PFSK-1 (cell line): ENCODE results near the gene SREBF1.

Experiments
- FOXP2 ChIP-seq: optimal IDR thresholded peaks from 2 replicates; pipeline ENCODE3; 2011; ENCODE audit warnings: borderline replicate concordance, control low read depth, inconsistent platforms; ENCODE audit not compliant: insufficient read depth; ENCODE audit errors: extremely low read length, extremely low read depth
- POLR2AphosphoS5 ChIP-seq: IDR thresholded peaks from 2 replicates; pipeline ENCODE4 v1.6.1; 2012; ENCODE audit warnings: low read depth, mild to moderate bottlenecking, control low read depth, low read length, moderate library complexity
- SIN3A ChIP-seq: IDR thresholded peaks from 2 replicates; pipeline ENCODE4 v1.6.1; 2012; ENCODE audit warnings: mild to moderate bottlenecking, low read length, moderate library complexity, borderline replicate concordance; ENCODE audit not compliant: insufficient read depth
- TAF1 ChIP-seq: IDR thresholded peaks from 2 replicates; pipeline ENCODE4 v1.6.1; 2012; ENCODE audit warnings: low read length, control low read depth, borderline replicate concordance; ENCODE audit not compliant: insufficient read depth
- TF ChIP-seq, protein P1 (sequence below), 2 experiments: IDR thresholded peaks; 2 replicates each; pipeline versions ENCODE4 v1.6.1 to v1.8.0; 2011 to 2012; ENCODE audit warnings: low read depth in 2 of 2, low read length in 2 of 2, control low read depth in 1 of 2, inconsistent platforms in 1 of 2, mild to moderate bottlenecking in 1 of 2, moderate library complexity in 1 of 2; ENCODE audit not compliant: insufficient read depth in 1 of 2

Gene SREBF1

DNA sequence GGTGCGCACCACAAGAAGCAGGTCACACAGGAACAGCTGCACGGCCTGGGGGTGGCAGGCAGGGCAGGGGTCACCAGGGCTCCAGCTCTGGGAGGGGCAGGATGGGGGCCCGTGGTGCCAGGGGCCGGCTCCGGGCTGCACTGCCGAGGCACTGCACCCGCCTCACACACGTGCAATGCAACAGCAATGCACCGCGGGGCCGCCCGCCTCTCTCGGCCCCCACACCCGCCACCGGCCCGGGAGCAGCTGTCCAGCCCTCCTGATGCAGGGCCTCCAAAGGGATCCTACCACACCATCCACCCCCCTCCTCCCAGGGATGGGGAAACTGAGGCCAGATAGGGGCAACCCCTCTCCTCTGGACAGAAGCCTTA lies 23.1 kb downstream of the SREBF1 start:
- TF ChIP-seq FOXP2 (no peak), SIN3A (no peak), POLR2AphosphoS5 (no peak), TAF1 (no peak)
- TF ChIP-seq, protein P1, sequence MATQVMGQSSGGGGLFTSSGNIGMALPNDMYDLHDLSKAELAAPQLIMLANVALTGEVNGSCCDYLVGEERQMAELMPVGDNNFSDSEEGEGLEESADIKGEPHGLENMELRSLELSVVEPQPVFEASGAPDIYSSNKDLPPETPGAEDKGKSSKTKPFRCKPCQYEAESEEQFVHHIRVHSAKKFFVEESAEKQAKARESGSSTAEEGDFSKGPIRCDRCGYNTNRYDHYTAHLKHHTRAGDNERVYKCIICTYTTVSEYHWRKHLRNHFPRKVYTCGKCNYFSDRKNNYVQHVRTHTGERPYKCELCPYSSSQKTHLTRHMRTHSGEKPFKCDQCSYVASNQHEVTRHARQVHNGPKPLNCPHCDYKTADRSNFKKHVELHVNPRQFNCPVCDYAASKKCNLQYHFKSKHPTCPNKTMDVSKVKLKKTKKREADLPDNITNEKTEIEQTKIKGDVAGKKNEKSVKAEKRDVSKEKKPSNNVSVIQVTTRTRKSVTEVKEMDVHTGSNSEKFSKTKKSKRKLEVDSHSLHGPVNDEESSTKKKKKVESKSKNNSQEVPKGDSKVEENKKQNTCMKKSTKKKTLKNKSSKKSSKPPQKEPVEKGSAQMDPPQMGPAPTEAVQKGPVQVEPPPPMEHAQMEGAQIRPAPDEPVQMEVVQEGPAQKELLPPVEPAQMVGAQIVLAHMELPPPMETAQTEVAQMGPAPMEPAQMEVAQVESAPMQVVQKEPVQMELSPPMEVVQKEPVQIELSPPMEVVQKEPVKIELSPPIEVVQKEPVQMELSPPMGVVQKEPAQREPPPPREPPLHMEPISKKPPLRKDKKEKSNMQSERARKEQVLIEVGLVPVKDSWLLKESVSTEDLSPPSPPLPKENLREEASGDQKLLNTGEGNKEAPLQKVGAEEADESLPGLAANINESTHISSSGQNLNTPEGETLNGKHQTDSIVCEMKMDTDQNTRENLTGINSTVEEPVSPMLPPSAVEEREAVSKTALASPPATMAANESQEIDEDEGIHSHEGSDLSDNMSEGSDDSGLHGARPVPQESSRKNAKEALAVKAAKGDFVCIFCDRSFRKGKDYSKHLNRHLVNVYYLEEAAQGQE (IDR thresholded peaks at IDR 0.05; ENCODE audit: insufficient read depth in 1 of 2, low read depth in 2 of 2, low read length in 2 of 2), result no peak

DNA sequence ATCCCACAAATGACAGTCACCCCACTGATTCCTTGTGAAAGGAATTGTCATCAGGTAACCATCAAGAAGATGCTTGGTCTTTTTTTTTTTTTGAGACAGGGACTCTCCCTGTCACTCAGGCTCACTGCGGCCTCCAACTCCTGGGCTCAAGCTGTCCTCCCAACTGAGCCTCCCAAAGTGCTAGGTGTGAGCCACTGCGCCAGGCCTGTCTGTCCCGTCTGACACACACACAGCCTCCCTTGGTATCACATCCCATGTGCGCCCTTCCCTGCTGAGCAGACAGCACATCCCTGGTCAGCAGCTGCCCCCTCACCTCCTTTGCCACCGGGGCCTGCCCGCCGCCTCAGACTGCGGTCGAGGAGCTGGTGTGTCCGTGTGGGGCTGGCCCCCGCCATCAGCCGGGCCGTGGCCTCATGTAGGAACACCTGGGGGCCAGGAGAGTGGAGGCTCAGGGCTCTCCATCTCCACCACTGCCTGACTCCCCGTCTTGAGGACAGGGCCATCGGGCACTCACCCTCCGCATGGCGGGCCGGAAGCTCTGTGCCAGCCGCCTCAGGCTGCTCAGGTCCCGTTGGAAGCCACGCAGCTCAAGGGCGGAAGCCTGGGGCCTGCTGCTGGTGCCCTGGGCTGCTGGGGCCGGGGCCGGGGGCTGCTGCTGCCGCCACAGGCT lies 23.6 kb downstream of the SREBF1 start:
- TF ChIP-seq POLR2AphosphoS5 (no peak; the same call in 1 of the 2 replicates), FOXP2 (no peak)

DNA sequence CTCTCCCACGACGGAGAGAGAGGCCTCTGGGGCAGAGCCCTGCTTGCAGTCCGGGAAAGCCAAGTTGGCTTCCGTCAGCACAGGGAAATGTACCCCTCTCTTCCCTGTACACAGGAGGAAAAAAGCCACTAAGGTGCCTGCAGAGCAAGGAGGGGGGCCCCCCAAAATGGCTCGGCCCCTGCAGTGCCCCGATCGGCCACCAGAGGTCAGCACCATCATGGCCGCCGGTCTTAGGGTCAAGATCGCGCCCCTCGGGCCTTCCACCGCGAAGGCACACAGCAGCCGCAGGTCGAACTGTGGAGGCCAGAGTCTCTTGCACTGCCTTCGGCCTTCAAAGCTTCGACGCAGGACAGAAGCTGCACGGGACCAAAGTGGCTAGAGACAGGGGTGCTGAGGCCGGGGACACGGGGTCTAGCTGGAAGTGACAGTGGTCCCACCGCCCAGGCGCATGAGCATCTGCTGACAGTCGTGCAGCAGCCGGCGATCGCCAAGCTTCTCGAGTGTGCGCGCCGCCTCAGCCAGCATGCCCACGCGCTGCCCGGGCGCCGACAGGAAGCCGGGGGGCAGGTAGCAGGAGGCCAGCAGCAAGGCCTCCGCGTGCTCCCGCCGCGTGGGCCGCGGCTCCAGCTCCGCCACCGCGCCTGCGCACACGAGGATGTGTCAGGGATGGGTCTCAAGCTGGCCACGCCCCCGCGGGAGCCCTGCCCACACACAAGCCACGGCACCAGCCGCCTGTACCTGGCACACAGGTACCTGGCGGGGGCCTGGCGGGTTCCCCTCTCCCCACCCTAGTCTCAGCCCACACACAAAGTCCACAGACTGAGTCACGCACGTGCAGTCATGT lies 24.4 kb downstream of the SREBF1 start:
- TF ChIP-seq SIN3A (no peak), POLR2AphosphoS5 (peak; percentile 70)

DNA sequence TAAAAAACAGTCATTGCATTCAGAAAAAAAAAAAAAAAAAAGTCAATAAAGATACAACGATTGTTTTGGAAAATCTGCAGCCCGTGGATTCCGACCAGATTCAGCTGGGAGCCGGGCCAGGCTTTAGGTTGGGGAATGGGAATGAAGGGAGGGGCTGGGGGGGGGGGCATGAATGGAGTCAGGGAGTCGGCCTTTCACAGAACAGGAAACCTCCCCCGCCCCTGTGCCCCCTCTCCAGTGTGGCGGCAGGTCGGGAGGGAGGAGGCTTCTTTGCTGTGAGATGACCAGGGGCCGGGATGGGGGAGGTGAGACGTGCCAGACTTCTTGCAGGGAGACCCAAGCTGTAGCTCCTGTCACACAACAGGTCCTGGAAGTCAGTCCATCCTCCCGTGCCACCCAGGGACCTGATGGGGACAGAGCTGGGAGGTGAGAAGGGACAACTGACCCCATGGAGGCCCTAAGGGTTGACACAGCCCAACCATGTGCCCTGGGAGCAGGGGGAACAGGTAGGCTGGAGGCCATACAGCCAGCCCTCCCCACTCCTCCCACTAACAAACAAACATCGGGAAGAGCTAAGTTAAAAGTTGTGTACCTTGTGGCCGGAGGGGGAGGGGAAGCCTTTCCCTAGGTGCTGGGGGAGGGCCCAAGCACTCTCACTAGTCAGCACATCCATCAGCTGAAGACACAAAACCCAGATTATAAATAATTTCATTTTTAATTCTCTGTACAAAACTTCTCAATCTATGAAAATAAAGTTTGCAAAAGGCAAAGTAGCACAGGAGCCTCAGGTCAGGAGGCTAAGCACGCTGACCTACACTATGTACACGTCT lies 25.2 kb downstream of the SREBF1 start:
- TF ChIP-seq TAF1, result no peak
- TF ChIP-seq POLR2AphosphoS5, result peak; percentile 12; the same call in 1 of the 2 replicates

DNA sequence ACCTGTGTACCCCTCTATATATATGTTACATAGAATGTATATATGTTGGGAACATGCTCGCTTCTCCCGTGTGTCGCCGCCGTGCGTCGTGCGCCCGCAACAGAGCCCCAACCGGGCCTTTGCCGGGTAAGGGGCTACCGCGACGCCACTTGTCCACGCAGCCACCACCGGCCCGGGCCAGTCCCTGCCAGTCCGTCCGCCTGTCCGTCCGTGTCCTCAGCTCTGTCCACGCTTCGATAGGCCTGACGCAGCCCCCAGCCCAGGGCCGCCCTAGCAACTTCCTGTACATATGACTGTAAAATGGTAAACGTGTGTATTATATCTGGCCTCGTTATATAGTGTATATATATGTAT lies 25.9 kb downstream of the SREBF1 start:
- TF ChIP-seq SIN3A, result no peak
- TF ChIP-seq, protein P1 (IDR thresholded peaks at IDR 0.05; ENCODE audit: insufficient read depth in 1 of 2, low read depth in 2 of 2, low read length in 2 of 2), result no peak
- TF ChIP-seq TAF1, result no peak
- TF ChIP-seq FOXP2, result no peak
- TF ChIP-seq POLR2AphosphoS5, result no peak

DNA sequence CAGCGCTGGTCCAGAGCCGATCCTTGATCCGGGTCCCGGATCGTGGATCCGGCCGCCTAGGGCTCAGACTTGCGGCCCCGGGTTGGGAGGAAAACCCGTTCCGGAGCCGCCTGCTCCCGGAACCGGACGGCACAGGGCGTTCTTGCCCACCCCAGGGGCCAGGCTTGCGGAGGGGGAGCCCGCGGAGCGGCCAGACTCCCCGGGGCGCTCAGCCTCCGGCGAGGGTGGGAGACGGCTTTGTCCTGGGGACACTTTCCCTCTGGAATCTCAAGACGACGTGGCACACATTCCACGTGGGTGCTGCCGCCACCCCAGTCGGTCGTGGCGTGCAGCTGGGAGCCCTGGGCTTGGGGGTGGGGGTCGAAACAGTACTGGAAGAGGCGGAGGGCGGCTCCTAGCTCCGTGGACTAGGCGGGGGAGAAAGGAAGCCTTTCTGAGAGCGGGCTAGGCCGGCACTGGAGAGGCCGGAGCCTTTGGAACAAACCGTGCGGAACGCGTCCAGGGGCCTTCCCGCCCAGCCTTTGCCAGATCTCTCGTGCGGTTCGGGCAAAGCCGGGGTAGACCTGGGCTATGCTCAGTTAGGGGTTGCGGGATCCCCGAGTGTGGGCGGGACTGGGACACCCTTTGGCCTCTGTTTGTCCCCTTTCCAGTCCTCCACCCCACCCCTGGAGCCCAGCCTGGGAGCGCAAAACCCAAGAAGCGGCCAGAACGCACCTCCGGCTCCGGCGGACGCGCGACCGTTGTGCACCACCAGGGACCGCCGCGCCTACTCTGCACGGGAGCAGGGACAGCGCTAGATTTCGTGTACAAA lies 26.5 kb downstream of the SREBF1 start:
- TF ChIP-seq, protein P1 (IDR thresholded peaks at IDR 0.05; ENCODE audit: insufficient read depth in 1 of 2, low read depth in 2 of 2, low read length in 2 of 2), result peak in 1 of 2 experiments; percentile 18; a peak in 1 of 4 replicates
- TF ChIP-seq POLR2AphosphoS5, result peak; percentile 56
- TF ChIP-seq TAF1, result no peak
- TF ChIP-seq FOXP2, result no peak
- TF ChIP-seq SIN3A, result no peak
